HTR-8/SVneo (cell line): Measurements from ENCODE around the gene FLAD1.
A peak's percentile ranks its signal among the peaks of the same experiment; 100 is the strongest.

Source experiments
- DNase-seq: peaks from one replicate; pipeline ENCODE4 v3.0.0; 2011; ENCODE audit warnings: low spot score, mixed read lengths; ENCODE audit not compliant: insufficient read length
- FAIRE-seq: peaks from 2 replicates; lab custom pipeline; 2011; peaks lifted over from hg19 to GRCh38; lab: Jason Lieb, UNC

FLAD1 gene

GRCh38 chr1:155001675-155002463, 18.7 kb downstream of the FLAD1 start:
- FAIRE-seq (no peak), DNase-seq (peak; percentile 96)

DNA sequence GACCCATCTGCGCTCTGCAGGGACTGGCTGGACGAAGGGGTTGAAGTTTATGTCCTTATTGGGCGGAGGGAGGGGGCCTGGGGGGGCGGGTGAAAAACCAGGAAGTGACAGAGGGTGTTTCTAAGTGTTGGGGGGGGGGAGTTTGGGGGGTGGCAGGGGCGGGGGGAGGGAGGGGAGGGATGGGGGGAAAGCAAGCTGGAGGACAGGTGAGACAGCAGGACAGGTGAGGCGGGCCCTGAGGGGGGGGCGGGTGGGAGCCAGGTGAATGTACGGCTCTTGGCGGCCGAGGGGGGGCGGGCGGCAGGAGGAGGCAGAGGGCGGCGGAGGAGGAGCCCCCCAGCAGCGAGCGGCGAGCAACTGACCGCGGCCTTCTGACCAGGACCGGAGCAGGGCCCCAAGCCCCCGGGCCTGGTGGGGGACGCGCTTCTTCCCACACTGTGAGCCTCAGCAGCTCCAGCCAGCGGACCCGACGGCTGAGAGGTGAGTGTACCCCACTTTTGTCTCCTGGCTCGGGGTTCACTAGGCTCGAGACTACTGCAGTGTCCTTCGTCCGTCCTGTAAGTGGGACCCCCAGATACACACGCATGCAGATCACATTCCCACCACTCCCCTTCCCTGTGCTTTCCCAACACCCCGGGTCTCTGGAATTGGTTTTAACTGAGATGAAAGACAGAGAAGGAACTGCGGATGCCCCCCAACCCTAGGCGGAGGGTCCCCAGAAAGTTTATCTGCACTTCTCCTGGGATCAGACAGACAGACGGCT, 19.5 kb downstream of the FLAD1 start, which contains the start of gene ZBTB7B:
TSS of gene ZBTB7B (plus strand) at position 339 of the 763 bp plus-strand sequence. CDS start 11,859 bp downstream, outside the sequence.
- DNase-seq (no peak), FAIRE-seq (no peak)

DNA sequence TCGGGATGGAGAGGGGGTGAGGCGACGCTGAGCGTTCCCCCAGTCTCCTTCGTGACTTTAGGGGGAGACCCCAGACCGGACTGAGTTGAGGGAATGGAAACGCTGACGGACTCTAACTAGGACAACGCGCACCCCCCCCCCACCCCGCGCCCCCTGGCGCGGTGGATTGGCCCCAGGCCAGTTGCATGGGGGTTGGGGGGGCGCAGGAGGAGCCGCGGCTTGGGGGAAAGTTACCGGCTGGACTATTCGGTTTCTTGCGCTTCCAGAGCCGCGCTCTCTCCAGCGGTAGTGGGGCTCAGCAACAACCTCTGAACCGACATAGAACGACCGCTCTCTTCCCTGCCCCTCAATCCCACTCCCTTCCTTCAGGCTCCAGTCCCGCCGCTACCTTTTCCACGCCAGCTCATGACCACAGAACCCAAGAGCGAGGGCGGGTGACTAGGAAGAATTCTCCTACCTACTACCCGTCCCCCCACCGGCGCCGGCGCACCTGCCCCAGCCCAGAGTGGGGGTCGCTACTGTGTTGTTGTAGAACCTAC, 20.2 kb downstream of the FLAD1 start:
- FAIRE-seq, result no peak
- DNase-seq, result no peak

- peak; percentile 55 for DNase-seq
- no peak for FAIRE-seq
These were observed 20.7 kb downstream of the FLAD1 start for GRCh38 chr1:155003766-155004351.

DNA sequence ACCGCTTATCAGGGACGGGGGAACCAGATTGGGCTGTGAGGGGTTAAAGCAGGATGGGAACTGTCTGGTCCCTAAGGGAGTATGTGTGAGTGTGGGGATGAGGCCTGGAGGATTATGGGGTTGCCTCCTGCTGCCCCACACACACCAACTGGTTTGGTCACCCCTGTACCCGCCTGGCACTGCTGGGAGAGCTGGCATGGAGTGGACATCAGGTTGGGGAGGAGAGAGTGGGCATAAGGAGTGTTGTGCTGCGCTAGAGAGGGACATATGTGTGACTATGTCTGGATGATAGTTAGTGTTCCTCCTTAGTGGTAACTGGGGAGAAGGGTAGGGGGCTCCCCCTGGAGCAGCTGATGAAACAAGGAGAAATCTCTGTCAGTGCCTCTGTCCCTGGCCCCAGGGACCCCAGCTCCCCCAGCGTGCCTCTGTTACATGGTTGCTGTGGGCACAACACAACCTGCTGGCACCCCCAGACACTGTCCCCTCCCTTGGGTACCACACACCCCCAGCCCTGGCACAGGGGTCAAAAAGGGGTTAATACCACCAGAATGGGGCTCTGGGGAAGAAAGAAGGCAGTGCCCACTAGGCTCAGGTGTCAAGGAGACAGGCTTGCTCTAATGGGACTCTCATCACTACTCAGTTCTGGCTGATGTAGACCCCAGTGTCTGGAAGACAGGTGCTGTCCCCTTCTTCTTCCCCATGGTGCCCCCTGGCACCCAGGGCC, 21.4 kb downstream of the FLAD1 start:
- FAIRE-seq, result no peak

DNA sequence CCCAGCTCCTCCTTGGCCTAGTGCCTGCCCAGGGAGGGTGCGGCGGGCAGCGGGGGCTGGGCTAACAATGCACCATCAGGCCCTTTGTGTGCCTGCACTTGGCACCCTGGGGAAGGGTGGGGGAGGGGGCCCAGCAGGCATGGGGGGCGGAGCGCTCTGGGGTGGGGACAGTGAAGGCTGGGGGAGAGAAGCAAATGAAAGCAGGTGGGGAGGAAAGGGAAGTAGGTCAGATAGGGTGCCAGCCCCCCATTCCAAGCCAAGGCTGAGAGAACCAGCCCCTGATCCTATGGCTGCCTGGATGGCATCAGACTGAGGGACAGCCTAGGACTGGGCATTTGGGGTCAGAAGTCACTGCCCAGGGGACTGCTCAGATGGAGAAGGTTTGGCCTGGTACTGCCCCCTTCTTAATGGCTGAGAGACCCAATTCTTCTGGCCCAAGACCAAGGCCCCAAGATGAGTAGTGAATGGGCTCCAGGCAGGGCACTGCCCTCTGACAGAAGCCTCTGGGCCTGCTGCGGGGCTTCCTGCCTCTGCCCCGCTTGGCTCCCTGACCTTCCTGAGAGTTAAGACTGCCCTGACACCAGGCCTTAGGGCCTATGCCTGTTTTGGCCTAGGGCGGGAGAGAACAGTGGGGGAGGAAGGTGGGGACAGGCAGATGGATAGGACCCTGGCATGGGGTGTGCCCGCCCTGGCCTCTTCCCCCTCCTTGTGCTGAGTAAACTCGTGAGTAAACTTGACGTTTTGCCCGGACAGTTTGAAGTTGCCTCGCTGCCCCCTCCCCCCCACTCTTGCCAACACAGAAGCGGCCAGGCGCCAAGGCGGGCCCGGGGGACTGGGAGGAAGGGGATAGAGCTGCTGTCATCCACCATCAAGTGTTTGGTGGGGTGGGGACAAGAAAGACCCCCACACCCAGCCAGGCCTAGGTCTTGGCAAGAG, 22.2 kb downstream of the FLAD1 start:
- FAIRE-seq, result no peak

More for the DNA sequence above, 21.4 kb downstream of the FLAD1 start:
- DNase-seq, result no peak

GRCh38 chr1:155006601-155007101, 23.5 kb downstream of the FLAD1 start:
- DNase-seq (no peak), FAIRE-seq (no peak)

More for the DNA sequence above, 22.2 kb downstream of the FLAD1 start:
- DNase-seq, result no peak

DNA sequence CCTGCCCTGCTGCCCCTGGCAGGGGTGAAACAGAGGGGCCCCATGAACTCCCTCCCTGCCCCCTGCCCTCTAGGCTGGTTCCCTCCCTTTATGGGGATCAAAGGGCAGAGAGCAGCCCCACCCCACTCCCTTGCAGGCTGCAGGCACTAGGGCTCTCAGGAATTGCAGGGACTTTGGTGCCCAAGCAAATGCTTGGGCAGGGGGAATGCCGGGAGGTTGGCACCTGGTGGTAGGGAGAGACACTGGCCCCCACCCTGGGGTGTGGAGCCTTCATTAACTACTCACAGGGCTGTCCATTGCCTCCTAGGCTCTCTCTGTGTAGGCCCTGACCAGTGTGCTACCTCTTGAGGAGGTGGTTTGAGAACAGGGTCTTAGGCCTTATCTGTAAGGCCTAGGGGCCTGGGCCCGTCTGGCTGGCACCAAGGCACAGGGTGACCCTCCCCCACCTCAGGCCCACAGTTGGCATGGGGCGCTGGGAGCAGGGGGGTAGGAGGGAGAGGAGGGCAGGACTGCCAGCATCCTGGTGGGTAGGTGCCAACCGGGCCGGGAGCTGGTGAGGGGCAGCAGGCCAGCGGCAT, 24.2 kb downstream of the FLAD1 start:
- DNase-seq (no peak), FAIRE-seq (no peak)

- no peak for FAIRE-seq
- DNase-seq, result no peak
These were observed 25.1 kb downstream of the FLAD1 start for GRCh38 chr1:155008015-155008941.

DNA sequence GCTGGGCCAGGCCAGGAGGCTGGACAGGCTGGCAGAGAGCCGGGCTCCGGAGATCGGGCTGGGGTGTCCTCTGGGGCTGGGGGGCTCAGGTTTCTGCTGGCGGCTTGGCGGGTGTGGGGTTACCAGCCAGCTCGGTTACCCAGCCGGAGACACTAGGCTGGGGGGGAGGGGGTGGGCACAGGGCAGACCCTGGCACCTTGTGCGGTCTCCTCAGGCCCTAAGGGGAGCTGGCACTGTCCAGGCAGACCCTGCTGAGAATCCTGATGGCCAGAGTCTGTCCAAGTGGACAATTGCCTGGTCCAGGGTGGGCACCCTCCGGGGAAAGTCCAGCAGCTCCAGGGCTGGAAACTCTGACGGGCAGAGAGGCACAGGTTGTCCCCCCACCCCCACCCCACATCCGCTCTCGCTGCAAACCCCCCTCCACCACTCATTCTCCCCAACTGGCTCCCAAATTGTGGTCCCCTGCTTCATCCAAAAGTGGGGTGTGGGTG, 26.1 kb downstream of the FLAD1 start:
- FAIRE-seq, result no peak

GRCh38 chr1:155009742-155010141, 26.6 kb downstream of the FLAD1 start:
- DNase-seq (no peak), FAIRE-seq (no peak)

More for the DNA sequence above, 26.1 kb downstream of the FLAD1 start:
- DNase-seq, result no peak

DNA sequence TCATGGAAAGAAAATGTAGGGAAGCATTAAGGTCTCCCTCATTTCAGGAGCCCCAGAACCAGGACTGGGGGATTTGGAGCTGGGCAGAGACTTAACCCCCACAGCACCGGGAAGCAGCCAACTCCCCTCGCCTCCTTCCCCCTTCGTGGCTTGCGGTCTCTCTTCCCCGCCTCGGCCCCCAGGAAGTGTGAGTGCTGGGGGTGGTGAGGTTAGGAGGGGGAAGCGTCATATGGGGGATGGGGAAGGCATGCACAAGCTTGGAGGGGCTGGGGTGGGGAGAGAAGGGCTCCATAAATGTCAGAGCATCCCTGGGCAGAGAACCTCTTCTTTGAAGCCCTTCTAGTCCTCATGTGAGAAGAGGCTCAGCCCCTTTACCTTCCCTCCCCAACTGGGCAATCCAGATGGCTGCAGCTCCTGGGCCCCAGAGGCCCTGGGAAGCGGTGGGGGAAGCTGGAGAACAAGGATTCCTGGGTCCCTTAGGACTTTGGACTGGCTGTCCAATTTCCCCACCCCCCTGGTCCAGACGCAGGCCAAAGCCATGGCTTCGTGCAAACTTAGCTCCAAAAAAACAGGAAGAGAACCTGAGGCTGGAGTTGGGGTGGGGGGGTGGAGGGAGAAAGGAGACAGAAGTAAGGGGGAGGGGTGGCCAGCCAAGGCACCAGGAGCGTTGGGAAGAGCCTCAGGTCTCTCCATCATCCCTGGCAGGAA, 27.2 kb downstream of the FLAD1 start:
- DNase-seq (no peak), FAIRE-seq (no peak)

GRCh38 chr1:155011004-155011416, 27.9 kb downstream of the FLAD1 start:
- no peak for FAIRE-seq
- DNase-seq, result no peak

- DNase-seq, result no peak
- no peak for FAIRE-seq
These were observed 28.4 kb downstream of the FLAD1 start for GRCh38 chr1:155011437-155012025.

DNA sequence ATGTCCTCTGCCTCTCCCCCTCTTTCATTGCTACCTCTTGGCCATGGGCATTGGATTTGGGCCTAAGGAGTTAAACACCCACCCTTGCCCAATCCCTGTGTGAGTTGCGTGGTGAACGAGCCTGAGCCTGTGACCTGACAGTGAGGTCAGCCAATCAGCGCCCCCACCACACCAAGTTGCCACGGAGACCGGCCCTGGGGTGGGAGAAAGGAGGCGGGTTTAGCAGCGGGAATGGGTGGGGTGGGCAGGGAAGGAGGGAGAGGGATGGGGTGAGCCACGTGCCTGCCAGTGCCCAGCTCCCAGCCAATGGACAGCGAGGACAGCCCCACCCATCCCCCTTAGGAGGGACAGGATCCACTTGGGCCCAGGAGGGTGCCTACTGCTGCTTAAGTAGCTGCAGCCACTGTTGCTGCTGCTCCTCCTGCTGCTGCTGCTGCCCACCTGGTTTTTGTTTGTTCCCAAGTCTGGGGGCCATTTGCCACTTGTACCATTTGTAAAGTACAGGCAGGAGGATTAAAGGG, 28.9 kb downstream of the FLAD1 start:
- DNase-seq (no peak), FAIRE-seq (no peak)
